ENCODE measurements around the gene ARFGEF2. TPM values are rescaled to one million over a fixed set of nuclear protein-coding genes. Genes with fewer than 3 reads are reported as not detected.
A peak's percentile ranks its signal among the peaks of the same experiment; 100 is the strongest.
"Not testable (repeated sequence)": the region's sequence is repeated elsewhere in the genome, so short reads cannot be mapped to it uniquely, and the experiment has no call there.

The ARFGEF2 gene
- total and polyA plus RNA-seq, 7 donors = 7.8 to 36.1 (median 22.8) TPM

- intact Hi-C loops (cut with DNase I) = no loop called here
- Histone ChIP-seq H3K9me3 (no peaks in the 10 kb centered on the region), H3K27ac (no peak overlapping the region), H3K36me3 (ENCODE audit: insufficient read depth in 1 of 2, low read depth in 1 of 2) (peaks cover 9 to 95% of the 10 kb centered on the region in 2 donors), H3K4me3 (no peak overlapping the region), H3K27me3 (ENCODE audit: insufficient read depth in 3 of 3, low read length in 2 of 3) (no peaks in the 10 kb centered on the region), H3K4me1 (no peaks in the 10 kb centered on the region)
- ATAC-seq (no peak), DNase-seq (no peak)
- 74 to 85% (median 84%) methylated on average over 3 of the region's 3 CpGs for WGBS, 3 donors
- TF ChIP-seq CTCF (IDR thresholded peaks at IDR 0.05) = no peak
Observed at GRCh38 chr20:48972816-48973215, 51.3 kb downstream of the ARFGEF2 start.

GRCh38 chr20:48975955-48976354, 54.4 kb downstream of the ARFGEF2 start:
- TF ChIP-seq CTCF (IDR thresholded peaks at IDR 0.05) = no peak
- no peak overlapping the region for H3K4me3 ChIP-seq
- peaks cover 3% of the 10 kb centered on the region for H3K4me1 ChIP-seq
- H3K9me3 ChIP-seq = no peaks in the 10 kb centered on the region
- ATAC-seq (no peak), DNase-seq (no peak)
- peaks cover 6 to 81% of the 10 kb centered on the region in 2 donors for H3K36me3 ChIP-seq (ENCODE audit: insufficient read depth in 1 of 2, low read depth in 1 of 2)
- H3K27ac ChIP-seq = no peak overlapping the region
- 58 to 59% (median 58%) methylated on average over 9 of the region's 9 CpGs for WGBS, 3 donors
- intact Hi-C loops (cut with DNase I) = no loop called here
- no peaks in the 10 kb centered on the region for H3K27me3 ChIP-seq (ENCODE audit: insufficient read depth in 3 of 3, low read length in 2 of 3)

GRCh38 chr20:48979980-48980379, 58.5 kb downstream of the ARFGEF2 start:
- H3K27ac ChIP-seq; H3K4me3 ChIP-seq; H3K4me1 ChIP-seq; intact Hi-C loops (cut with DNase I); H3K9me3 ChIP-seq; DNase-seq; ATAC-seq; H3K27me3 ChIP-seq (ENCODE audit: insufficient read depth in 3 of 3, low read length in 2 of 3): not testable (repeated sequence)
- 79 to 93% (median 87%) methylated on average over 2 of the region's 2 CpGs for WGBS, 3 donors
- H3K36me3 ChIP-seq (ENCODE audit: insufficient read depth in 1 of 2, low read depth in 1 of 2) = peaks cover 0 to 73% of the 10 kb centered on the region in 2 donors

- Histone ChIP-seq H3K4me1 (peaks cover 6% of the 10 kb centered on the region), H3K27me3 (ENCODE audit: insufficient read depth in 3 of 3, low read length in 2 of 3) (no peaks in the 10 kb centered on the region), H3K27ac (peak overlapping the region; percentile 71), H3K9me3 (no peaks in the 10 kb centered on the region), H3K4me3 (no peak overlapping the region), H3K36me3 (ENCODE audit: insufficient read depth in 1 of 2, low read depth in 1 of 2) (peaks cover 0 to 74% of the 10 kb centered on the region in 2 donors)
- 76 to 86% (median 78%) methylated on average over 5 of the region's 5 CpGs for WGBS, 3 donors
- no peak for TF ChIP-seq CTCF (IDR thresholded peaks at IDR 0.05)
- peak; percentile 20 to 48 for DNase-seq
- intact Hi-C loops (cut with DNase I) = no loop called here
- ATAC-seq = peak; percentile 96 to 98 (median 98)
Observed at GRCh38 chr20:48983423-48984400, 62.2 kb downstream of the ARFGEF2 start.

- H3K4me1 ChIP-seq = peaks cover 6% of the 10 kb centered on the region
- WGBS, 3 donors = 74 to 84% (median 81%) methylated on average over 10 of the region's 10 CpGs
- ATAC-seq (peak in 1 of 4 donors; percentile 22), DNase-seq (no peak)
- no peaks in the 10 kb centered on the region for H3K27me3 ChIP-seq (ENCODE audit: insufficient read depth in 3 of 3, low read length in 2 of 3)
- peaks cover 0 to 81% of the 10 kb centered on the region in 2 donors for H3K36me3 ChIP-seq (ENCODE audit: insufficient read depth in 1 of 2, low read depth in 1 of 2)
- intact Hi-C loops (cut with DNase I) = no loop called here
- no peak for TF ChIP-seq CTCF (IDR thresholded peaks at IDR 0.05)
- H3K9me3 ChIP-seq = no peaks in the 10 kb centered on the region
- H3K4me3 ChIP-seq = no peak overlapping the region
- no peak overlapping the region for H3K27ac ChIP-seq
Observed at GRCh38 chr20:48984575-48985219, 63.2 kb downstream of the ARFGEF2 start.
